HG03196 (cell line): ENCODE results near the gene LAMTOR2.
A peak's percentile ranks its signal among the peaks of the same experiment; 100 is the strongest.
"Not testable (repeated sequence)": the region's sequence is repeated elsewhere in the genome, so short reads cannot be mapped to it uniquely, and the experiment has no call there.

ENCODE experiments used
- ATAC-seq: cut with Tn5 transposase; IDR thresholded peaks from one replicate; pipeline ENCODE4 v1.9.1; 2021; ENCODE audit not compliant: unreplicated experiment

The LAMTOR2 gene

GRCh38 chr1:156051011-156051725, 3.4 kb upstream of the LAMTOR2 start:
- ATAC-seq, result no peak

- no peak for ATAC-seq
Measured at GRCh38 chr1:156052862-156053767, 1.5 kb upstream of the LAMTOR2 start.

- ATAC-seq, result peak; percentile 47
Measured at GRCh38 chr1:156053768-156054499, 648 bp upstream of the LAMTOR2 start, which contains the start of gene UBQLN4. TSS of gene UBQLN4 (minus strand) at chr1:156053798. CDS start at chr1:156053701, 97 bp downstream.

- no peak for ATAC-seq
Measured at GRCh38 chr1:156055281-156056048, 883 bp downstream of the LAMTOR2 start.

DNA sequence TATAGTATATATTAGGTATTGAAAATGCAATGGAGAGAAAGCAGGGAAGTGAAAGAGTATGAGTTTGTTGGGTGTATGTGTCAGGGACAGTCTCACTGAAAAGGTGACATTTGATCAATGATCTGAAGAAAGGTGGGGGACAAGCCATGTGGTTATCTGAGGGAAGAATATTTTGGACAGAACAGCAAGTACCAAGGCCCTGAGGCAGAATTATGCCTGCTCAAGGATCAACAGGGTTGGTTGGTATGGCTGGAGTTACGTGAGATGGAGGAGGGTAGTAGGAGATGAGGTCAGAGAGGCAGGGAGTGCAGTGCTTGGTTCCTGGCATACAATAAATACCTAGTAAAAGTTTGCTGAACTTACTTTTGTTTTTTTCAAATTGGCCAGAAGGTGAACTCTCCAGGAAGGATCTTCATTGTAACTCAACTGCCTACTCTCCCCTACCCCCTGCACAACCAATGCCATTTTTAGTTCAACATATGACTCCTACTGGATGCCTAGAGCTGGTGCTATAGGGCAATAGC, 1.8 kb downstream of the LAMTOR2 start:
- no peak for ATAC-seq

DNA sequence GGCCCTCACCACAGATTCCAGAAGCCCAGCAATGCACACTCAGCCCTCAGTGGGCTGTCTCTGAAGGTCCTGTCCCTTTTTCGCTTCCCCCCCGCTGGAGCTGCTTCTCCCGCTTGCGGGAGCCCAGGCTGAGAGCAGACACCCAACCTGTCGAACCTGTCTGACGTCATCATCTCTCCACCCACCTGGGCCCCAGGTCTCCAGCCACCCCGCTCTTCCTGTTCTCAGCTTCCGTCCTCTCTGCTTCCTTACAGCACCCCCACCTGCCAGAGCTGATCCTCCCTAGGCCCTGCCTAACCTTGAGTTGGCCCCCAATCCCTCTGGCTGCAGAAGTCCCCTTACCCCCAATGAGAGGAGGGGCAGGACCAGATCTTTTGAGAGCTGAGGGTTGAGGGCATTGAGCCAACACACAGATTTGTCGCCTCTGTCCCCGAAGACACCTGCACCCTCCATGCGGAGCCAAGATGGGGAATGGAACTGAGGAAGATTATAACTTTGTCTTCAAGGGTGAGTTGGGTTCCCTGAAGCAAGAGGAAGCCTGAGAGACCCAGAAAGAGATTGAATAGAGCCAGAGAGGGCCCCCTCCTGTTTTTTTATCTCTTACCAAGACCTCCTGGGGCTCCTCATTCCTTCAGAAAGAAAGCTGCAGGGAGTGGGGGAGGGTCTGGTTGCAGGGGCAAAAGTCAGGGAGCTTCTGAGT, 6.5 kb downstream of the LAMTOR2 start, which contains the start of gene RAB25:
RAB25 (plus strand) TSS at position 224 of the 700 bp plus-strand sequence; CDS start at position 465, 241 bp downstream.
- ATAC-seq, result no peak

DNA sequence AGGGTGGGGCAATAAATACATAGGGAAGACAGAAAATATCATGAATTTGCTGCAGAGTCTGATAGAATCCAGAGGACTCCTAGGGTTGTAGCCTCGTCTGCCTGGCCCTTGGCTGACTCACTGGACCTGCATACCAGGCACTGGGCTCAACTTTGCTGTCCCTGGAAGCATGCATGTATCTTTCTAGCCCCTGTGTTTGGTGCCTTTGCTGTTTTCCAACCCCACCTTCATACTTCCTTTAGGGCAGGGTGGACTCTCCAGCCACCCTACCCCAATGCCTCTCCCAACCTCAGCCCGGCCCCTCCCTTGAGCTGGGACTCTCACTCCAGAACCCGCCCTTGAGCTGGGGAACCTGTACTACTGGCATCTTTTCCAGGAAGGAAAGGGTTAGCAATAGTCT, 7.6 kb downstream of the LAMTOR2 start:
- no peak for ATAC-seq

- ATAC-seq, result no peak
Measured at GRCh38 chr1:156063997-156064285, 9.4 kb downstream of the LAMTOR2 start.

GRCh38 chr1:156064615-156065014, 10.0 kb downstream of the LAMTOR2 start:
- ATAC-seq, result no peak

- no peak for ATAC-seq
Measured at GRCh38 chr1:156065212-156065611, 10.6 kb downstream of the LAMTOR2 start.

DNA sequence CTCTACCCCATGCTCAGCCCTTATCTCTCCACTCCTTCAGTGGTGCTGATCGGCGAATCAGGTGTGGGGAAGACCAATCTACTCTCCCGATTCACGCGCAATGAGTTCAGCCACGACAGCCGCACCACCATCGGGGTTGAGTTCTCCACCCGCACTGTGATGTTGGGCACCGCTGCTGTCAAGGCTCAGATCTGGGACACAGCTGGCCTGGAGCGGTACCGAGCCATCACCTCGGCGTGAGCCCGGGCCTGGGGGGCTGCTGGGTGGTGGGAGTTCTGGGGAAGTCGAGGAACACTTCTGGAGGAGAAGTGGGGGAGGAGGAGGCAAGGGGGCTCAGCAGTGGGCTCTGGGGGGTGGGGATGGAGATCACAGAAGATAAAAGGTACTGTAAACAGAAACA, 11.3 kb downstream of the LAMTOR2 start:
- ATAC-seq, result no peak

DNA sequence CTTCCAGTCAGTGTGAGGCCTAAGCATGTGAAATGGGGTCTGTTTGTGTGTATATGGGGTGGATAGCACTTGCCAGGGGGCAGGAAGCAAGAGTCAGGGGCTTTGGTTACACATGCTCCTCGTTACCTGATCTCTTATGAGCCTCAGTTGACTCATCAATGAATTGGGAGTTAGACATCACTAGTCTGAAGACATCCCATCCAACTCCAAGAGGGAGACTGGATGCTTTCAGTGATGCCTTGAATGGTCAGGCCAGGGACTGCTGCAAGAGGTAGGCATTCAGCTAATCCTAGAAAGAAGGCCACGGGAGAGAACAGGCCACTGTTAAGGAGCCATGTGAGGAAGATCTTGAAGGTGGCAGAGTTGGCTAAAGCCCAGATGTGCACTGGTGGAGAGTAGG, 12.7 kb downstream of the LAMTOR2 start:
- no peak for ATAC-seq

DNA sequence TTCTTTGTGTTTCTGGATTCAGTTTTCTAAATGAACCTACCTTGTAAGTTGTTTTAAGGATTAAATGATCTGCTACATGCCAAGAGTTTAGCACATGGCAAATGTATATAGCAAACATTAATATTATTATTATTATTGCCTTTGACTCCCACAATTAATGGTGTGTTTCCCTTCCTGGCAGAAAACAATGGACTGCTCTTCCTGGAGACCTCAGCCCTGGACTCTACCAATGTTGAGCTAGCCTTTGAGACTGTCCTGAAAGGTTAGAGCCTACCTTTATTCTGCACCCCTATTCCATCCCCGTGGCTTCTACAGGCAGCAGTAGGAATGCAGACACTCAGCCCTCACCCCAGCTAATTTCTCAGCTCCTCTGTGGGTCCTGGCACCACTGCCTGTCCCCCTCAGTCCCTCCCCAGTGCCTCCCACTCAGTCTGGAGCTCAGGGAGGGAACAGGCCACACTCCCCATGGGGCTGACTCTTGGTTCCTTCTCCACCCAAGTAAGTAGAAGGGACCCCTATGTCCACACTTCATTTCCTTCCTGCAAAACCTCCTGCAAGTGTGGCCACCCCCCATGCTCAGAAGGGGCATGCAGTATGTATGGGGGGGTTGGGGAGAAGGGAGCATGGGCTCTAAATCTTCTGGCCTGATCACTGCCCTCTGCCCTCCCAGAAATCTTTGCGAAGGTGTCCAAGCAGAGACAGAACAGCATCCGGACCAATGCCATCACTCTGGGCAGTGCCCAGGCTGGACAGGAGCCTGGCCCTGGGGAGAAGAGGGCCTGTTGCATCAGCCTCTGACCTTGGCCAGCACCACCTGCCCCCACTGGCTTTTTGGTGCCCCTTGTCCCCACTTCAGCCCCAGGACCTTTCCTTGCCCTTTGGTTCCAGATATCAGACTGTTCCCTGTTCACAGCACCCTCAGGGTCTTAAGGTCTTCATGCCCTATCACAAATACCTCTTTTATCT, 15.2 kb downstream of the LAMTOR2 start:
- ATAC-seq, result no peak

DNA sequence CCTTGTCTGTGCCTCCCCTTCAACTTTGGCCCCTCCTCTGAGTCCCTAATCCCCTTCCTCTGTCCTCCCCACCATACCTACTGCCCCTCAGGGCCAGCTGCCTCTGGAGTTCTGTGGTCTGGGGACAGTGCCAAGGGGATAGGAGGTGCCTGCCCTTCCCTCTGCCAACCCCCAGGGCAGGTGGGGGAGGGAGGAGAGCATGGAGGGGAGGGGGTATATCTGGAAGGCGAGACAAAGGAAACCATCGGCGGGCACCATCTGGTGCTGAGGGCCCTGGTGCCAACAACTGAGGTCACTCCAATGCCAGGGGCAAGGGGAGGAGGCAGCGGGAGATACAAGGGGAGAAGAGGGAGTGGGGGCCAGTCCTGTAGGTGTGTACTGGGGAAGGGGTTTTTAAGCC, 16.0 kb downstream of the LAMTOR2 start:
- no peak for ATAC-seq

DNA sequence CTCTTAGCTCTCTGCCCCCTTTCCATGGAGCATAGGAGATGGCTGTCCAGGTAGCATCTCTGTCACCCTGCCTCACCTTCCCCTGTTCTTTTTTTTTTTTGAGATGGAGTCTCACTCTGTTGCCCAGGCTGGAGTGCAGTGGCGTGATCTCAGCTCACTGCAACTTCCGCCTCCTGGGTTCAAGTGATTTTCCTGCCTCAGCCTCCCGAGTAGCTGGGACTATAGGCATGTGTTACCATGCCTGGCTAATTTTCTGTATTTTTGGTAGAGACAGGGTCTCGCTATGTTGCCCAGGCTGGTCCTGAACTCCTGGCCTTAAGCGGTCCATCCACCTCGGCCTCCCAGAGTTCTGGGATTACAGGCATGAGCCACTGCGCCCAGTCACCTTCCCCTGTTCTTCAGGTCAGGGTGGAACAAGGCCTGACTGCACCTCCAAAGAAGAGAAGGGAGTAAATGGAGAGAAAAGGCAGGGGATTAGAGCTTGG, 16.8 kb downstream of the LAMTOR2 start:
- not testable (repeated sequence) for ATAC-seq

DNA sequence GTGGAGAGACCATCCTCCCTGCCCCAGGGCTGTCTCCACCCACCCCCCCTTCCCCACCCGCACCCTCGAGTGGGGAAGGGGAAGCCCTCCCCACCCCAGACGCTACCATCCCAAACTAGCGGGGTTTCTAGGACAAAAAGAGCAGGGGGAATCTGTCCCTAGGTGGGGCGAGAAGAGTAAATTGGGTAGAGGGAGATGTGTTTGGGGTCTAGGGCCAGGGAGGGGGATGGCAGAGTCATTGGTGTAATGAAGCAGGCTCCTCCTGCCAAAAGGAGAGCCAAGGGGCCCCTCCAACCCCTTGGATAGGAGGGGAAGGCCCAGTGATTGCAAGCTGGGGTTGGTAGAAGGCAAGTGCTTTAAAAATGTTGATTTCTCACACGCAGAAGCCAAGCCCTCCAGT, 17.7 kb downstream of the LAMTOR2 start:
- no peak for ATAC-seq

- no peak for ATAC-seq
Measured at GRCh38 chr1:156073110-156073687, 18.6 kb downstream of the LAMTOR2 start.

DNA sequence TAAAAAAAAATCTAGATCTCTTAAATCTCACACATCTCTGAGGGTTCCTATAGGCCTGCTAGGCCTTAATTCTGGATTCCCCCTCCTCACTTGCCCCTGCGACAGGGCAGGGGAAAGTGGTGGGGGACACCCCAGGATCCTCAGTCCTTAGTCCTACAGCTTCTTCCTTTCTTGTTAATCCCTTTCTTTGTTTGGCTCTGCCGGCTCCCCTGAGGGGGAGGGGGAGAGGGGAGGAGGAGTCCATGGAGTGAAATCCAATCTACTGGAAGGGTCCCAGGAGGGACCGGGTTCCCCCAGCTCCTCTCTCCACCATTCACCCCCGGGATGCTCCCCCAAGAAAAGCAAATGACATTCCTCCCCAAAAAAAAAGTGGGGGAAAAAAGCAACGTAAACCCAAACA, 19.2 kb downstream of the LAMTOR2 start:
- ATAC-seq, result no peak
